K562 (cell line): ENCODE data around the gene ZNF599. TPM values are rescaled to one million over a fixed set of nuclear protein-coding genes. Genes with fewer than 3 reads are reported as not detected.
A peak's percentile ranks its signal among the peaks of the same experiment; 100 is the strongest.

ENCODE experiments used
- ATAC-seq: fragments of 200-7000 bp; cut with Tn5 transposase; 3 replicates; pipeline ENCODE4 v1.9.1; 2020; ENCODE audit warnings: moderate library complexity
- BruUV-seq: library from RNA; stranded (reverse); fragments of 400-500 nt; replicated peaks from 2 replicates; lab custom pipeline; 2021; lab: Mats Ljungman, UMichigan
- CTCF ChIA-PET: fragments of 300-600 bp; formaldehyde crosslinking; extraction: SDS; loops from one replicate; lab custom pipeline; 2021; ENCODE audit warnings: low intra/inter-chr PET ratio; lab: Yijun Ruan, JAX
- POLR2A ChIA-PET: fragments of 300-600, 350-650 bp; sonication (Branson Sonifier 250); formaldehyde crosslinking; extraction: SDS; loops from one replicate; lab custom pipeline; 2021; ENCODE audit warnings: antibody characterized with exemption, inconsistent platforms; lab: Yijun Ruan, JAX
- DNase-seq, 4 experiments: peaks; one replicate each; pipeline versions ENCODE4 v3.0.0 to v3.0.0-alpha.2; 2011 to 2018; ENCODE audit warnings: low spot score in 3 of 4, mixed read lengths in 3 of 4; ENCODE audit errors: extremely low read depth in 1 of 4
- FAIRE-seq: peaks from 2 replicates; lab custom pipeline; 2011; peaks lifted over from hg19 to GRCh38; lab: Jason Lieb, UNC
- H2AFZ ChIP-seq: 2 replicates; pipeline ENCODE4 v1.6.0; 2011; ENCODE audit warnings: low read depth, low read length, control low read depth, inconsistent platforms
- H3K27ac ChIP-seq: fragments of 200-600 bp; 3 replicates; pipeline ENCODE4 v1.8.0; 2011; ENCODE audit warnings: low read depth, mild to moderate bottlenecking, control low read depth, inconsistent platforms, low read length, moderate library complexity, mixed read lengths; ENCODE audit errors: extremely low read depth
- H3K27me3 ChIP-seq, 2 experiments: fragments of 300-600 bp in 1 of 2; 2 replicates in 1 of 2; 3 replicates in 1 of 2; pipeline versions ENCODE4 v1.6.0 to v1.8.0; 2011; ENCODE audit warnings: inconsistent platforms in 2 of 2, low read length in 2 of 2, mild to moderate bottlenecking in 1 of 2, mixed read lengths in 1 of 2, moderate library complexity in 1 of 2; ENCODE audit not compliant: control insufficient read depth in 2 of 2, insufficient read depth in 2 of 2
- H3K36me3 ChIP-seq: fragments of 300-600 bp; 3 replicates; pipeline ENCODE4 v1.8.0; 2011; ENCODE audit warnings: mild to moderate bottlenecking, low read length, inconsistent platforms; ENCODE audit not compliant: control insufficient read depth, insufficient read depth
- H3K4me1 ChIP-seq, 2 experiments: fragments of 200-600 bp in 1 of 2; replicated peaks in 1 of 2; 2 replicates in 1 of 2; 3 replicates in 1 of 2; pipeline versions ENCODE4 v1.5.1 to v1.8.0; 2011; ENCODE audit warnings: inconsistent platforms in 2 of 2, low read length in 2 of 2, mild to moderate bottlenecking in 1 of 2, mixed read lengths in 1 of 2, moderate library complexity in 1 of 2; ENCODE audit not compliant: control insufficient read depth in 2 of 2, insufficient read depth in 2 of 2
- H3K4me2 ChIP-seq: 2 replicates; pipeline ENCODE4 v1.6.1; 2011; ENCODE audit warnings: low read length, control low read depth, inconsistent platforms, mixed read lengths; ENCODE audit not compliant: insufficient read depth
- H3K4me3 ChIP-seq: fragments of 200-600 bp; sonication (generic), shearing (Covaris generic); 2 replicates; pipeline ENCODE4 v1.5.1; 2016; ENCODE audit warnings: control low read depth, inconsistent platforms
- H3K79me2 ChIP-seq: fragments of 200-600 bp; 3 replicates; pipeline ENCODE4 v1.8.0; 2011; ENCODE audit warnings: low read length, inconsistent platforms; ENCODE audit not compliant: control insufficient read depth, insufficient read depth
- H3K9ac ChIP-seq, 2 experiments: 2 replicates each; pipeline versions ENCODE4 v1.6.0 to v1.6.1; 2011; ENCODE audit warnings: low read depth in 2 of 2, low read length in 2 of 2, control low read depth in 1 of 2, inconsistent platforms in 1 of 2, mild to moderate bottlenecking in 1 of 2, mixed read lengths in 1 of 2; ENCODE audit not compliant: insufficient read depth in 1 of 2
- H3K9me1 ChIP-seq: one replicate; pipeline ENCODE4 v1.6.0; 2011; ENCODE audit warnings: inconsistent platforms, mild to moderate bottlenecking, low read length, moderate library complexity; ENCODE audit not compliant: control insufficient read depth, insufficient read depth
- H3K9me3 ChIP-seq: replicated peaks from 2 replicates; pipeline ENCODE4 v1.5.1; 2011; ENCODE audit warnings: low read depth, low read length, inconsistent platforms; ENCODE audit not compliant: control insufficient read depth, insufficient read depth
- H4K20me1 ChIP-seq: replicated peaks from 2 replicates; pipeline ENCODE4 v1.6.1; 2011; ENCODE audit warnings: low read length, inconsistent platforms, mixed read lengths; ENCODE audit not compliant: control insufficient read depth, insufficient read depth
- BHLHE40 ChIP-seq: IDR thresholded peaks from 2 replicates; pipeline ENCODE4 v1.6.1; 2011; ENCODE audit warnings: low read length, improper control_type of control experiment
- CXXC5 ChIP-seq: fragments of 250-450 bp; sonication (Bioruptor Pico); IDR thresholded peaks from 2 replicates; pipeline ENCODE4 v1.8.0; 2022; ENCODE audit warnings: inconsistent platforms, mild to moderate bottlenecking, moderate library complexity
- NFIC ChIP-seq: fragments of 450-650 bp; IDR thresholded peaks from 2 replicates; pipeline ENCODE4 v1.6.1; 2017; ENCODE audit warnings: mild to moderate bottlenecking, inconsistent platforms
- RERE ChIP-seq: sonication (generic); formaldehyde crosslinking; IDR thresholded peaks from 2 replicates; pipeline ENCODE4 v1.8.0; 2023; ENCODE audit warnings: missing genetic modification reagents, mild to moderate bottlenecking, borderline replicate concordance
- SMC3 ChIP-seq: conservative IDR thresholded peaks from 2 replicates; pipeline ENCODE4 v1.6.1; 2011; ENCODE audit warnings: low read depth, low read length, improper control_type of control experiment; ENCODE audit not compliant: insufficient read depth
- TCFL5 ChIP-seq: fragments of 250-450 bp; sonication (Bioruptor Pico); conservative IDR thresholded peaks from 2 replicates; pipeline ENCODE4 v1.6.1; 2021; ENCODE audit warnings: mild to moderate bottlenecking, moderate library complexity, matching md5 sums
- ZFP30 ChIP-seq: fragments of 250-450 bp; sonication (Bioruptor Pico); IDR thresholded peaks from 2 replicates; pipeline ENCODE4 v1.8.0; 2022; ENCODE audit warnings: moderate library complexity, mild to moderate bottlenecking, inconsistent platforms, borderline replicate concordance
- ZNF398 ChIP-seq: fragments of 250-450 bp; sonication (Bioruptor Pico); IDR thresholded peaks from 2 replicates; pipeline ENCODE4 v1.8.0; 2021; ENCODE audit warnings: moderate library complexity, mild to moderate bottlenecking, inconsistent platforms
- WGBS: fragments of 100-300 bp; shearing (Covaris generic); methylation state at CpG from one replicate; pipeline ENCODE4 v1.1.6; 2016; ENCODE audit warnings: low coverage, mixed read lengths; ENCODE audit not compliant: insufficient coverage; ENCODE audit errors: missing lambda C conversion rate; 5-methylcytosine and 5-hydroxymethylcytosine counted together
- in situ Hi-C: fragments of 300-500 bp; cut with MboI; formaldehyde crosslinking; loops from 4 replicates; pipeline ENCODE4 v1.15.0; 2018; ENCODE audit warnings: inconsistent platforms, mixed read lengths
- intact Hi-C: fragments of 100-400 bp; cut with micrococcal nuclease; formaldehyde crosslinking; loops from 2 replicates; pipeline ENCODE4 v1.14.2; 2022
- polyA plus RNA-seq, 8 experiments: library from polyadenylated mRNA; depleted of rRNA in 4 of 8; stranded (reverse) in 5 of 8; unstranded in 3 of 8; fragments of >200 nt; fragmentation: Nextera tagmentation in 2 of 8; fragmentation: Illumina TruSeq in 1 of 8; extraction: Ambion mirVana in 2 of 8; extraction: Trizol in 1 of 8; gene quantifications; 2 replicates each; pipeline versions ENCODE4 v1.2.1 to v1.2.3, GENCODE V29; 2011 to 2014; ENCODE audit warnings: inconsistent platforms in 1 of 8, missing spikeins in 1 of 8
- total RNA-seq, 7 experiments: library from RNA; depleted of rRNA in 6 of 7; stranded (reverse); fragments of >200 nt in 6 of 7; fragmentation: Illumina TruSeq in 2 of 7; extraction: Trizol in 2 of 7; gene quantifications; 2 replicates each; pipeline versions ENCODE4 v1.2.1 to v1.2.3, GENCODE V29; 2011 to 2021; ENCODE audit warnings: low replicate concordance in 1 of 7

Gene ZNF599
- total and polyA plus RNA-seq, 9 of the 15 experiments (the other 6 are each of a cell fraction or from before 2014, with no cell fraction given), result 0.71 to 6.7 (median 2.8) TPM

DNA sequence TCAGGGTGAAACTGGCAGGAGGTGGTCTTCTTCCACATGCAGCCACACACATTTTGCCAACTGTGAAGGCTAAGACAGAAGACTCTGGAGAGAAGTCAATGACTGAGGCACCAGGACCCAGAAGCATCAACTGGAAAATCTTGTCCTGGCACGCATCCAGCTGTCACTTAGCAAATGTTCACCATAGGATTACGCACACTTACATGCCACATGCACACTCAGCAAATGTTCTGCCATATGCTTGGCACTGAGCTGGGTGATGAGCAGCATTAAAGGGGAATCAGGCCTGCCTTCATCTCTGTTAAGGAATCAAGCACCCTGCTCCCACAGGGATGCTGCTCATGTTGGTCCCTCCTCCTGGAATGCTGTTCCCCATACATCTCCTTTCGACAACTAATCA lies 5.1 kb downstream of the ZNF599 start:
- ChIA-PET POLR2A (no interaction called here), CTCF (no interaction called here)
- FAIRE-seq, result no peak
- Histone ChIP-seq H3K4me3 (no peak overlapping the region), H3K9ac (no peak overlapping the region), H3K36me3 (no peaks in the 10 kb centered on the region), H3K4me1 (peaks cover 0 to 6% of the 10 kb centered on the region in 2 experiments; a peak in 2 of 5 replicates), H3K79me2 (peaks cover 5% of the 10 kb centered on the region; the same call in 1 of the 3 replicates), H3K4me2 (no peak overlapping the region), H4K20me1 (no peaks in the 10 kb centered on the region), H3K9me1 (no peaks in the 10 kb centered on the region), H3K9me3 (no peaks in the 10 kb centered on the region), H3K27me3 (no peaks in the 10 kb centered on the region), H3K27ac (no peak overlapping the region), H2AFZ (no peak overlapping the region)
- WGBS, result 8% methylated on average over 3 of the region's 3 CpGs
- no TSS peak for BruUV-seq
- TF ChIP-seq SMC3 (no peak), NFIC (peak; percentile 25; the same call in 1 of the 2 replicates)
- in situ Hi-C loops, result no loop called here
- intact Hi-C loops, result no loop called here
- ATAC-seq, result no peak
- no peak for DNase-seq

- no peak overlapping the region for H2AFZ ChIP-seq
- H3K4me3 ChIP-seq, result no peak overlapping the region
- H3K4me2 ChIP-seq, result no peak overlapping the region
- H3K27ac ChIP-seq, result no peak overlapping the region
- no peaks in the 10 kb centered on the region for H3K4me1 ChIP-seq
- no peaks in the 10 kb centered on the region; the same call in 1 of the 2 replicates for H3K9me3 ChIP-seq
- H4K20me1 ChIP-seq, result no peaks in the 10 kb centered on the region
- ChIA-PET POLR2A (interaction anchor here (0.6 kb wide), 1 partner anchor 19 kb away, joined by 3 read pairs; no protein-coding TSS in a partner anchor), CTCF (no interaction called here)
- intact Hi-C loops (no loop called here), in situ Hi-C loops (no loop called here)
- FAIRE-seq (no peak), DNase-seq (no peak), ATAC-seq (no peak)
- 23% methylated on average over 2 of the region's 2 CpGs for WGBS
- H3K36me3 ChIP-seq, result no peaks in the 10 kb centered on the region
- no peaks in the 10 kb centered on the region for H3K27me3 ChIP-seq
- no TSS peak for BruUV-seq
- no peaks in the 10 kb centered on the region for H3K9me1 ChIP-seq
- no peaks in the 10 kb centered on the region for H3K79me2 ChIP-seq
- no peak overlapping the region for H3K9ac ChIP-seq
- TF ChIP-seq ZFP30 (CRISPR knock-in tag) (no peak), BHLHE40 (no peak), RERE (CRISPR knock-in tag) (no peak), TCFL5 (no peak), CXXC5 (CRISPR knock-in tag) (no peak), ZNF398 (CRISPR knock-in tag) (no peak)
These were observed 6.6 kb downstream of the ZNF599 start for GRCh38 chr19:34766386-34766785.
